Measurements from ENCODE around the gene ROR1.

Gene ROR1

GRCh38 chr1:63731117-63732043 is 42.4 kb upstream of the ROR1 start:
- Histone ChIP-seq H3K27me3 (no peaks in the 10 kb centered on the region), H3K36me3 (no peaks in the 10 kb centered on the region), H3K27ac (no peak overlapping the region), H3K4me3 (ENCODE audit: low read depth in 1 of 2, low read length in 1 of 2) (no peak overlapping the region), H3K9me3 (no peaks in the 10 kb centered on the region), H3K4me1 (ENCODE audit: control insufficient read depth in 1 of 2, insufficient read depth in 1 of 2, low read depth in 1 of 2, low read length in 1 of 2) (no peaks in the 10 kb centered on the region)
- no peak for TF ChIP-seq CTCF (IDR thresholded peaks at IDR 0.05)

- H3K4me1 ChIP-seq (ENCODE audit: control insufficient read depth in 1 of 2, insufficient read depth in 1 of 2, low read depth in 1 of 2, low read length in 1 of 2) = no peaks in the 10 kb centered on the region
- no peaks in the 10 kb centered on the region for H3K9me3 ChIP-seq
- H3K27ac ChIP-seq = no peak overlapping the region
- H3K36me3 ChIP-seq = no peaks in the 10 kb centered on the region
- no peaks in the 10 kb centered on the region for H3K27me3 ChIP-seq
- no peak overlapping the region for H3K4me3 ChIP-seq (ENCODE audit: low read depth in 1 of 2, low read length in 1 of 2)
- TF ChIP-seq CTCF (IDR thresholded peaks at IDR 0.05) = no peak
Measured at GRCh38 chr1:63732666-63733065, 41.2 kb upstream of the ROR1 start.

GRCh38 chr1:63738772-63739171 is 35.0 kb upstream of the ROR1 start:
- Histone ChIP-seq H3K36me3 (no peaks in the 10 kb centered on the region), H3K27ac (no peak overlapping the region), H3K9me3 (no peaks in the 10 kb centered on the region), H3K4me3 (ENCODE audit: low read depth in 1 of 2, low read length in 1 of 2) (no peak overlapping the region), H3K4me1 (ENCODE audit: control insufficient read depth in 1 of 2, insufficient read depth in 1 of 2, low read depth in 1 of 2, low read length in 1 of 2) (peaks cover 0 to 7% of the 10 kb centered on the region in 2 experiments), H3K27me3 (no peaks in the 10 kb centered on the region)
- TF ChIP-seq CTCF (IDR thresholded peaks at IDR 0.05) = no peak

GRCh38 chr1:63739452-63739851 is 34.4 kb upstream of the ROR1 start:
- H3K4me1 ChIP-seq (ENCODE audit: control insufficient read depth in 1 of 2, insufficient read depth in 1 of 2, low read depth in 1 of 2, low read length in 1 of 2) = peaks cover 0 to 7% of the 10 kb centered on the region in 2 experiments
- no peaks in the 10 kb centered on the region for H3K9me3 ChIP-seq
- H3K36me3 ChIP-seq = no peaks in the 10 kb centered on the region
- no peak overlapping the region for H3K4me3 ChIP-seq (ENCODE audit: low read depth in 1 of 2, low read length in 1 of 2)
- TF ChIP-seq CTCF (IDR thresholded peaks at IDR 0.05) = no peak
- no peak overlapping the region for H3K27ac ChIP-seq
- H3K27me3 ChIP-seq = no peaks in the 10 kb centered on the region

GRCh38 chr1:63740432-63740831 is 33.4 kb upstream of the ROR1 start:
- peaks cover 0 to 7% of the 10 kb centered on the region in 2 experiments for H3K4me1 ChIP-seq (ENCODE audit: control insufficient read depth in 1 of 2, insufficient read depth in 1 of 2, low read depth in 1 of 2, low read length in 1 of 2)
- H3K36me3 ChIP-seq = no peaks in the 10 kb centered on the region
- H3K4me3 ChIP-seq (ENCODE audit: low read depth in 1 of 2, low read length in 1 of 2) = no peak overlapping the region
- TF ChIP-seq CTCF (IDR thresholded peaks at IDR 0.05) = no peak
- no peak overlapping the region for H3K27ac ChIP-seq
- H3K27me3 ChIP-seq = no peaks in the 10 kb centered on the region
- H3K9me3 ChIP-seq = no peaks in the 10 kb centered on the region

All from neutrophil (primary cell).